Tibial artery (tissue), 4 donors: ENCODE results near the gene ADIRF.

ENCODE experiments used
- DNase-seq, 2 donors: peaks; one replicate each; pipeline ENCODE4 v3.0.0-alpha.2; 2019
- H3K27ac ChIP-seq, 2 donors: fragments of 200-600 bp; sonication (generic) in 1 of 2; 1 replicate in 1 of 2; 2 replicates in 1 of 2; pipeline ENCODE4 v1.5.1; 2018 to 2019; ENCODE audit warnings: mild to moderate bottlenecking in 1 of 2
- H3K27me3 ChIP-seq, 2 donors: fragments of 200-600 bp; sonication (generic) in 1 of 2; one replicate each; pipeline versions ENCODE4 v1.5.1 to v1.6.0; 2016 to 2019
- H3K36me3 ChIP-seq, 3 donors: fragments of 200-600 bp; sonication (generic) in 2 of 3; one replicate each; pipeline ENCODE4 v1.5.1; 2016 to 2019; ENCODE audit warnings: mild to moderate bottlenecking in 2 of 3
- H3K4me1 ChIP-seq, 4 donors: fragments of 200-600 bp; sonication (generic) in 2 of 4; 1 replicate in 3 of 4; 2 replicates in 1 of 4; pipeline ENCODE4 v1.5.1; 2016 to 2019
- H3K4me3 ChIP-seq, 2 donors: fragments of 200-600 bp; sonication (generic) in 1 of 2; 1 replicate in 1 of 2; 2 replicates in 1 of 2; pipeline ENCODE4 v1.5.1; 2018 to 2019; ENCODE audit warnings: mild to moderate bottlenecking in 2 of 2
- H3K9me3 ChIP-seq, 3 donors: fragments of 200-600 bp; sonication (generic) in 1 of 3; one replicate each; pipeline ENCODE4 v1.5.1; 2016 to 2019
- CTCF ChIP-seq, 2 experiments: fragments of 200-600 bp in 1 of 2; fragments of 450-650 bp in 1 of 2; IDR thresholded peaks; one replicate each; pipeline ENCODE4 v1.5.1; 2017 to 2019; ENCODE audit warnings: antibody characterized with exemption in 2 of 2, mild to moderate bottlenecking in 1 of 2, moderate library complexity in 1 of 2
- intact Hi-C: fragments of 100-400 bp; cut with DNase I; formaldehyde crosslinking; loops from one replicate; pipeline ENCODE4 v1.15.0; 2023; ENCODE audit warnings: low total_unique reads

ADIRF gene

GRCh38 chr10:86964061-86964846 lies 4.0 kb upstream of the ADIRF start:
- intact Hi-C loops: loop anchor here (10.0 kb wide), 1 partner anchor 131 kb away; the partner anchor contains the start of genes GLUD1 and SHLD2
- TF ChIP-seq CTCF (IDR thresholded peaks at IDR 0.05): no peak
- peak in 1 of 2 donors; percentile 77 for DNase-seq
- peaks cover 0 to 6% (median 0%) of the 10 kb centered on the region in 3 donors for H3K36me3 ChIP-seq
- H3K9me3 ChIP-seq: no peaks in the 10 kb centered on the region
- peak overlapping the region; percentile 70 to 100 for H3K27ac ChIP-seq
- peaks cover 0 to 67% (median 65%) of the 10 kb centered on the region in 4 donors for H3K4me1 ChIP-seq
- H3K27me3 ChIP-seq: no peaks in the 10 kb centered on the region
- H3K4me3 ChIP-seq: no peak overlapping the region

- Histone ChIP-seq H3K27ac (peak overlapping the region; percentile 70 to 100), H3K36me3 (peaks cover 0 to 6% (median 0%) of the 10 kb centered on the region in 3 donors), H3K4me3 (no peak overlapping the region), H3K4me1 (peaks cover 0 to 66% (median 59%) of the 10 kb centered on the region in 4 donors), H3K27me3 (no peaks in the 10 kb centered on the region), H3K9me3 (no peaks in the 10 kb centered on the region)
- no peak for TF ChIP-seq CTCF (IDR thresholded peaks at IDR 0.05)
- intact Hi-C loops: loop anchor here (10.0 kb wide), 1 partner anchor 130 kb away; the partner anchor contains the start of genes GLUD1 and SHLD2
- DNase-seq: peak in 1 of 2 donors; percentile 49
These were observed 3.5 kb upstream of the ADIRF start for GRCh38 chr10:86964847-86965190.

- Histone ChIP-seq H3K4me3 (peak overlapping the region; percentile 14), H3K36me3 (peaks cover 0 to 6% (median 0%) of the 10 kb centered on the region in 3 donors), H3K9me3 (no peaks in the 10 kb centered on the region), H3K4me1 (peaks cover 0 to 57% (median 47%) of the 10 kb centered on the region in 4 donors), H3K27ac (peak overlapping the region; percentile 99 to 100), H3K27me3 (no peaks in the 10 kb centered on the region)
- intact Hi-C loops: loop anchor here (10.0 kb wide), 1 partner anchor 129 kb away; the partner anchor contains the start of genes GLUD1 and SHLD2
- no peak for TF ChIP-seq CTCF (IDR thresholded peaks at IDR 0.05)
- no peak for DNase-seq
These were observed 2.2 kb upstream of the ADIRF start for GRCh38 chr10:86965986-86966654.

- peak overlapping the region; percentile 99 to 100 for H3K27ac ChIP-seq
- no peak for TF ChIP-seq CTCF (IDR thresholded peaks at IDR 0.05)
- peak overlapping the region; percentile 79 to 92 for H3K4me3 ChIP-seq
- H3K27me3 ChIP-seq: no peaks in the 10 kb centered on the region
- H3K9me3 ChIP-seq: no peaks in the 10 kb centered on the region
- H3K36me3 ChIP-seq: no peaks in the 10 kb centered on the region
- intact Hi-C loops: loop anchor here (10.0 kb wide), 1 partner anchor 127 kb away; the partner anchor contains the start of genes GLUD1 and SHLD2
- peaks cover 0 to 66% (median 58%) of the 10 kb centered on the region in 4 donors for H3K4me1 ChIP-seq
- peak in 1 of 2 donors; percentile 72 for DNase-seq
These were observed 771 bp upstream of the ADIRF start for GRCh38 chr10:86967481-86967941.

- no peaks in the 10 kb centered on the region for H3K27me3 ChIP-seq
- H3K4me1 ChIP-seq: peaks cover 0 to 71% (median 58%) of the 10 kb centered on the region in 4 donors
- peak overlapping the region; percentile 99 to 100 for H3K27ac ChIP-seq
- peak overlapping the region; percentile 79 to 92 for H3K4me3 ChIP-seq
- H3K36me3 ChIP-seq: peaks cover 0 to 4% (median 0%) of the 10 kb centered on the region in 3 donors
- H3K9me3 ChIP-seq: no peaks in the 10 kb centered on the region
- TF ChIP-seq CTCF (IDR thresholded peaks at IDR 0.05): no peak
- no peak for DNase-seq
- intact Hi-C loops: loop anchor here (10.0 kb wide), 1 partner anchor 126 kb away; the partner anchor contains the start of genes GLUD1 and SHLD2
These were observed 693 bp downstream of the ADIRF start for GRCh38 chr10:86968994-86969355.
